ENCODE data around the gene MRAP.

DNA sequence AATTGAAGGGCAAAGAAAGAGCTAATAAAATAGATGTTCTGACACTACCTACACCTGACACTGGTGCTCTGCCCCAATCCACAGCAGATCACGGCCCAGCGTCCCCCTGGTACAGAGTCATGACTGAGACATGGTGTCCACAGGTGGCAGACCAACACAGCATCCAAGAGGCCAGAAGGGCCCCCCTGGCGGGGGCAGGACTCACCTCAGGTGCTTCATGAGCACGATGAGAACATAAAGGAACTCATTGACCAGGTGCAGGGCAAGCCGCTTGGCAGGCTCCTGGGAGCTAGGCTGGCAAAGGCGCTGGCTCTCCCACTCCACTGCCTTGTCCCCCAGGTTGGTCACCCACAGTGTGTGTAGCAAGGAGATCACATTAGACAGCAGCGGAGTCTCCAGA is 20.4 kb downstream of the MRAP start:
- TF ChIP-seq POLR2A (IDR thresholded peaks at IDR 0.05) (no peak), POLR2AphosphoS5 (IDR thresholded peaks at IDR 0.05; ENCODE audit: insufficient read depth in 1 of 2, low read depth in 1 of 2) (no peak)

All from vagina (tissue), 2 donors.